Suprapubic skin (tissue), 3 donors: ENCODE results near the gene RNF34.

Experiments used
- CTCF ChIP-seq, 2 donors: fragments of 200-600 bp in 1 of 2; fragments of 450-650 bp in 1 of 2; sonication (generic) in 1 of 2; IDR thresholded peaks; one replicate each; pipeline ENCODE4 v1.5.1; 2016 to 2019; ENCODE audit warnings: antibody characterized with exemption in 2 of 2, mild to moderate bottlenecking in 1 of 2, moderate library complexity in 1 of 2
- POLR2A ChIP-seq, 2 donors: fragments of 450-650 bp; IDR thresholded peaks; one replicate each; pipeline ENCODE4 v1.6.1; 2017; ENCODE audit warnings: antibody characterized with exemption in 2 of 2, mild to moderate bottlenecking in 2 of 2, moderate library complexity in 2 of 2

GRCh38 chr12:121405211-121405610, 5.3 kb downstream of the RNF34 start:
- TF ChIP-seq CTCF (IDR thresholded peaks at IDR 0.05) (no peak), POLR2A (IDR thresholded peaks at IDR 0.05) (no peak)
